HUES64 (cell line): ENCODE results near the gene CFAP73.
A peak's percentile ranks its signal among the peaks of the same experiment; 100 is the strongest.

Source experiments
- H3K27ac ChIP-seq: 2 replicates; pipeline ENCODE4 v1.7.0; 2013; ENCODE audit warnings: low read depth, low read length, inconsistent platforms
- H3K27me3 ChIP-seq: 2 replicates; pipeline ENCODE4 v1.6.1; 2013; ENCODE audit warnings: mild to moderate bottlenecking, low read length; ENCODE audit not compliant: insufficient read depth
- H3K36me3 ChIP-seq: 2 replicates; pipeline ENCODE4 v1.6.1; 2013; ENCODE audit warnings: mild to moderate bottlenecking, low read length; ENCODE audit not compliant: insufficient read depth
- H3K4me1 ChIP-seq: 2 replicates; pipeline ENCODE4 v1.6.1; 2013; ENCODE audit warnings: mild to moderate bottlenecking, low read length, moderate library complexity; ENCODE audit not compliant: insufficient read depth
- H3K4me3 ChIP-seq: 2 replicates; pipeline ENCODE4 v1.5.1; 2013; ENCODE audit warnings: mild to moderate bottlenecking, low read length, moderate library complexity
- H3K9ac ChIP-seq: 2 replicates; pipeline ENCODE4 v1.6.1; 2013; ENCODE audit warnings: mild to moderate bottlenecking, low read depth, low read length
- H3K9me3 ChIP-seq: 2 replicates; pipeline ENCODE4 v1.6.1; 2013; ENCODE audit warnings: low read depth, low read length; ENCODE audit not compliant: insufficient read depth
- WGBS: fragments of 150-250, 120-280 bp; methylation state at CpG from one replicate; pipeline ENCODE4 v1.1.7; 2013; ENCODE audit warnings: missing lambda C conversion rate; 5-methylcytosine and 5-hydroxymethylcytosine counted together

The CFAP73 gene

GRCh38 chr12:113157218-113157859 is 7.8 kb downstream of the CFAP73 start:
- Histone ChIP-seq H3K9ac (no peak overlapping the region), H3K9me3 (no peaks in the 10 kb centered on the region), H3K27ac (no peak overlapping the region), H3K27me3 (peaks cover 35% of the 10 kb centered on the region), H3K4me1 (peaks cover 8% of the 10 kb centered on the region), H3K4me3 (no peak overlapping the region), H3K36me3 (peaks cover 41% of the 10 kb centered on the region)
- WGBS, result 91% methylated on average over 12 of the region's 12 CpGs

- H3K36me3 ChIP-seq, result peaks cover 51% of the 10 kb centered on the region
- H3K9ac ChIP-seq, result no peak overlapping the region
- no peak overlapping the region for H3K27ac ChIP-seq
- H3K9me3 ChIP-seq, result no peaks in the 10 kb centered on the region
- H3K4me3 ChIP-seq, result no peak overlapping the region
- H3K27me3 ChIP-seq, result peaks cover 23% of the 10 kb centered on the region
- peaks cover 11% of the 10 kb centered on the region for H3K4me1 ChIP-seq
- WGBS, result 96% methylated on average over 26 of the region's 26 CpGs
Observed at GRCh38 chr12:113158439-113159203, 9.1 kb downstream of the CFAP73 start.

GRCh38 chr12:113159937-113160336 is 10.4 kb downstream of the CFAP73 start:
- H3K4me1 ChIP-seq, result peaks cover 11% of the 10 kb centered on the region
- H3K36me3 ChIP-seq, result peaks cover 58% of the 10 kb centered on the region
- H3K27ac ChIP-seq, result no peak overlapping the region
- H3K9ac ChIP-seq, result no peak overlapping the region
- H3K9me3 ChIP-seq, result no peaks in the 10 kb centered on the region
- peaks cover 9% of the 10 kb centered on the region for H3K27me3 ChIP-seq
- H3K4me3 ChIP-seq, result no peak overlapping the region
- 94% methylated on average over 7 of the region's 7 CpGs for WGBS

GRCh38 chr12:113161415-113162016 is 12.0 kb downstream of the CFAP73 start:
- WGBS, result 17% methylated on average over 21 of the region's 26 CpGs
- Histone ChIP-seq H3K36me3 (peaks cover 74% of the 10 kb centered on the region), H3K4me3 (no peak overlapping the region; the same call in 1 of the 2 replicates), H3K27ac (peak overlapping the region; percentile 45; the same call in 1 of the 2 replicates), H3K4me1 (peaks cover 11% of the 10 kb centered on the region), H3K9me3 (no peaks in the 10 kb centered on the region), H3K9ac (no peak overlapping the region), H3K27me3 (no peaks in the 10 kb centered on the region)

GRCh38 chr12:113162102-113163029 is 12.8 kb downstream of the CFAP73 start:
- Histone ChIP-seq H3K9me3 (no peaks in the 10 kb centered on the region), H3K4me3 (no peak overlapping the region; the same call in 1 of the 2 replicates), H3K27ac (peak overlapping the region; percentile 45), H3K27me3 (no peaks in the 10 kb centered on the region), H3K36me3 (peaks cover 79% of the 10 kb centered on the region), H3K4me1 (peaks cover 11% of the 10 kb centered on the region), H3K9ac (no peak overlapping the region)
- 76% methylated on average over 25 of the region's 25 CpGs for WGBS

GRCh38 chr12:113163030-113163360 is 13.5 kb downstream of the CFAP73 start:
- H3K27me3 ChIP-seq, result no peaks in the 10 kb centered on the region
- H3K4me1 ChIP-seq, result peaks cover 11% of the 10 kb centered on the region
- no peak overlapping the region for H3K4me3 ChIP-seq
- WGBS, result 81% methylated on average over 11 of the region's 12 CpGs
- H3K9ac ChIP-seq, result no peak overlapping the region
- no peaks in the 10 kb centered on the region for H3K9me3 ChIP-seq
- H3K27ac ChIP-seq, result no peak overlapping the region; the same call in 1 of the 2 replicates
- H3K36me3 ChIP-seq, result peaks cover 81% of the 10 kb centered on the region

GRCh38 chr12:113164014-113164413 is 14.5 kb downstream of the CFAP73 start:
- Histone ChIP-seq H3K9me3 (no peaks in the 10 kb centered on the region), H3K9ac (no peak overlapping the region), H3K4me3 (no peak overlapping the region), H3K36me3 (peaks cover 81% of the 10 kb centered on the region), H3K4me1 (peaks cover 11% of the 10 kb centered on the region), H3K27ac (no peak overlapping the region), H3K27me3 (no peaks in the 10 kb centered on the region)
- WGBS, result 96% methylated on average over 13 of the region's 13 CpGs

GRCh38 chr12:113165521-113166450 is 16.3 kb downstream of the CFAP73 start:
- no peaks in the 10 kb centered on the region for H3K27me3 ChIP-seq
- no peaks in the 10 kb centered on the region for H3K9me3 ChIP-seq
- H3K9ac ChIP-seq, result no peak overlapping the region
- H3K27ac ChIP-seq, result no peak overlapping the region
- no peak overlapping the region for H3K4me3 ChIP-seq
- 91% methylated on average over 32 of the region's 32 CpGs for WGBS
- H3K4me1 ChIP-seq, result peaks cover 11% of the 10 kb centered on the region
- peaks cover 81% of the 10 kb centered on the region for H3K36me3 ChIP-seq

GRCh38 chr12:113167868-113168267 is 18.3 kb downstream of the CFAP73 start:
- Histone ChIP-seq H3K9me3 (no peaks in the 10 kb centered on the region), H3K27ac (no peak overlapping the region), H3K4me3 (no peak overlapping the region), H3K27me3 (no peaks in the 10 kb centered on the region), H3K36me3 (peaks cover 91% of the 10 kb centered on the region), H3K9ac (no peak overlapping the region), H3K4me1 (no peaks in the 10 kb centered on the region)
- WGBS, result 94% methylated on average over 10 of the region's 10 CpGs

GRCh38 chr12:113169697-113170096 is 20.2 kb downstream of the CFAP73 start:
- no peaks in the 10 kb centered on the region for H3K9me3 ChIP-seq
- no peak overlapping the region for H3K9ac ChIP-seq
- H3K4me1 ChIP-seq, result no peaks in the 10 kb centered on the region
- WGBS, result 95% methylated on average over 13 of the region's 13 CpGs
- H3K4me3 ChIP-seq, result no peak overlapping the region
- no peaks in the 10 kb centered on the region for H3K27me3 ChIP-seq
- peaks cover 98% of the 10 kb centered on the region for H3K36me3 ChIP-seq
- no peak overlapping the region for H3K27ac ChIP-seq
